SK-N-MC (cell line): ENCODE measurements around the gene CRIM1.
A peak's percentile ranks its signal among the peaks of the same experiment; 100 is the strongest.

ENCODE experiments used
- DNase-seq: peaks from one replicate; pipeline ENCODE4 v3.0.0-alpha.2; 2011; ENCODE audit warnings: low read depth, low spot score
- H3K27ac ChIP-seq: fragments of 200-600 bp; sonication (generic); 2 replicates; pipeline ENCODE4 v1.5.1; 2016; ENCODE audit warnings: mixed run types
- H3K36me3 ChIP-seq: fragments of 200-600 bp; sonication (generic); 2 replicates; pipeline ENCODE4 v1.6.1; 2017; ENCODE audit warnings: antibody characterized with exemption, low read length, mixed read lengths; ENCODE audit not compliant: insufficient read depth
- H3K4me3 ChIP-seq: fragments of 200-600 bp; sonication (generic); 2 replicates; pipeline ENCODE4 v1.5.1; 2016
- H3K9ac ChIP-seq: fragments of 200-600 bp; sonication (generic); 2 replicates; pipeline ENCODE4 v1.8.0; 2017; ENCODE audit warnings: mixed run types, mixed read lengths; ENCODE audit not compliant: insufficient read length
- H3K9me3 ChIP-seq: fragments of 200-600 bp; sonication (generic); 2 replicates; pipeline ENCODE4 v1.6.1; 2017; ENCODE audit warnings: low read depth, mild to moderate bottlenecking, antibody characterized with exemption, low read length, moderate library complexity, mixed read lengths
- EZH2 ChIP-seq: fragments of 200-600 bp; sonication (generic); IDR thresholded peaks from one replicate; pipeline ENCODE4 v1.6.1; 2017; ENCODE audit warnings: antibody characterized with exemption
- FOXP2 ChIP-seq: optimal IDR thresholded peaks from 2 replicates; pipeline ENCODE3; 2011; ENCODE audit warnings: mild to moderate bottlenecking, moderate library complexity; ENCODE audit not compliant: insufficient read depth; ENCODE audit errors: extremely low read length, control extremely low read depth
- POLR2AphosphoS5 ChIP-seq: IDR thresholded peaks from 2 replicates; pipeline ENCODE4 v1.6.1; 2012; ENCODE audit warnings: mild to moderate bottlenecking, low read depth, low read length, borderline replicate concordance

The CRIM1 gene

DNA sequence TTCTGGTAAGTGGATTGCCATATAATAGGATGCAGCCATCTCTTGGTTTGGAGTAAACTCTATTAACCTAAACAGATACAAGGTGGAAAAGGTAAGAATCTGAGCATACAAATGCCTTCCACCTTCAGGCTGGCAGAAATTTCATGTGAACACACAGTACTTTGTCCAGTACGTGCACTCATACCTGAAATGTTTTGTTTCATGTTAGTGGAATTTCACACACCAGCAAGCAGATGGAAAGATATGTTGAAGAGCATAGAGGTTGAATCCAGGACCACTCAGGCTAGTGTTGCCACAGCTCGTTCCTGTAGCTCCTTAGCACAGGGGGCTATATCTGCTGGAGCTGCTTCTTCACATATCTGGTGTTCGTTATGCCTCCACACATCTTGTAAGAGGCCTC is 34.0 kb downstream of the CRIM1 start:
- no peak overlapping the region for H3K9ac ChIP-seq
- H3K36me3 ChIP-seq = no peaks in the 10 kb centered on the region
- DNase-seq = no peak
- H3K27ac ChIP-seq = peak overlapping the region; percentile 87; the same call in 1 of the 2 replicates
- no peak overlapping the region; the same call in 1 of the 2 replicates for H3K4me3 ChIP-seq
- H3K9me3 ChIP-seq = no peaks in the 10 kb centered on the region
- TF ChIP-seq FOXP2 (no peak), POLR2AphosphoS5 (no peak), EZH2 (no peak)

DNA sequence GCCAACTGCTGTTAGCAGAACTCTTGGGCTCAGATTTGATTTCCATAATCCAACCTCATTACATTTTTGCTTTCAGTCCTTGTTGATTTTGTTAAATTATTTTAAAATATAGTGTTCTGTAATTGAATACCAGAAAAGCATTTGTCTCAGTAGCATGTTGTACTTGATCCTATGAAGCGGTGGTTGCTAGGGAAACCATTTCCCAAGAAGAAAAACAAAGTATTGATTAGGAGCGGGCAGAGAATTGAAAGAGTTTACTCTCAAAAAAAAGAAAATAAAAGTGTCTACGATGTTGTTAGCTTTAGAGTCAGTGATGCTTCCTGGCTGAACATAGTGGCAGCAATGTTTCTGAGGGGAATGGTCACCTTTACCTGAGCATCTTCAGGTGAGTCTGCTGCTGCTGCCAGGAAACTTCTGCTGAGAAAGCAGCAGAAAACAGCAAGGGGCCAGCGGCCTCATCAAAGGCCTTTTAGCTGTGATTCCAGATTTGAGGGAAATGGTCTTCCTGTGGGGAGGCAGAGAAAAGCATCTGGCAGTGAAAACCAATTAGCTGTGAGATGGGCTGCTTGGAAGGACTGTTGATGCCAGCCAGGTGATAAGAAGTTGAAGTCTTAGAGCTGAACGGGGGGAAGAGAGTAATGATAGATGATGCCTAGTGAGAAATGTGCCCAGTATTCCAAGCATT is 37.1 kb downstream of the CRIM1 start:
- Histone ChIP-seq H3K36me3 (no peaks in the 10 kb centered on the region), H3K27ac (no peak overlapping the region), H3K4me3 (no peak overlapping the region), H3K9me3 (no peaks in the 10 kb centered on the region), H3K9ac (no peak overlapping the region)
- no peak for DNase-seq
- TF ChIP-seq FOXP2 = no peak
- TF ChIP-seq EZH2 = no peak
- no peak for TF ChIP-seq POLR2AphosphoS5

DNA sequence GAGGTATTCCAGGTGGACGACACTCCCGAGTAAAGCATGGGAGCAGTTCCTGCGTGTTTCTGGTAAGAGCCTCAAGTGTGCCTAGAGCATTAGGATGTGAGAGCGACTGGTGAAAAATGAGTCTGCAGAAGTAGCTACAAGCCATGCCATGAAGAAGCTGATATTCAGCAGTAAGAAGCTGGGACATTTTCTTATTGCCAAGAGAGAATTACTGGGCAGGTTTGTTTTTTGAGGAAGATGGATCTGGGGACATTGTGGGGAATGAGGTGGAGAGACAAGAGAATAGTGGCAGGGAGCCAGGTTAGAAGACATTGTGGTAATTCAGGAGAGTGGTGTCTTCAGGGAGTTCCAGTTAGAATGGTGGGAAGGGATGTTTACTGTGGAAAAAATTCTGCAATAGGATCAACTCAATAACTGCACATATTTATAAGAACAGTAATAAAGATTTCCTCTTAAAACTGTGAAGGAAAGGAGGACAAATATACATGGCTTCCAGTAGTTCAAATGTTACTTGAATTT is 38.2 kb downstream of the CRIM1 start:
- Histone ChIP-seq H3K4me3 (peak overlapping the region; percentile 10; the same call in 1 of the 2 replicates), H3K27ac (peak overlapping the region; percentile 42), H3K9ac (no peak overlapping the region), H3K9me3 (no peaks in the 10 kb centered on the region), H3K36me3 (no peaks in the 10 kb centered on the region)
- no peak for DNase-seq
- TF ChIP-seq POLR2AphosphoS5 (no peak), EZH2 (no peak), FOXP2 (no peak)

DNA sequence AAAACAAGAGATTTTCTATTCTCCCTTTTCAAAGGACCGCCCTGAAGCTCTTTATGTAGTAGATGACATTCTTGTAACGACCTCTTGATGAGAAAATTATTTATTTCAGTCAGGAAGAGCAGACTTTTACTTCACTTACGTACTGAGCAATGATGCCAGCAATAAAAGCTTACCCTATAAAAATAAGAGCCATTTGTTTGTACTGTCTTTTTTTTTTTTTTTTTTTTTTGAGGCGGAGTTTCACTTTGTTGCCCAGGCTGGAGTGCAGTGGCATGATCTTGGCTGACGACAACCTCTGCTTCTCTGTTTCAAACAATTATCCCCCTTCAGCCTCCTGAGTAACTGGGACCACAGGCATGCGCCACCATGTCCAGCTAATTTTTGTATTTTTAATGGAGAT is 39.2 kb downstream of the CRIM1 start:
- 0 out of 2 replicates have a peak overlapping the region, but pooled peaks have one; percentile 8 for H3K4me3 ChIP-seq
- DNase-seq = no peak
- H3K9ac ChIP-seq = no peak overlapping the region
- H3K9me3 ChIP-seq = no peaks in the 10 kb centered on the region
- no peak for TF ChIP-seq POLR2AphosphoS5
- no peak for TF ChIP-seq EZH2
- TF ChIP-seq FOXP2 = no peak
- no peaks in the 10 kb centered on the region for H3K36me3 ChIP-seq
- H3K27ac ChIP-seq = peak overlapping the region; percentile 33; the same call in 1 of the 2 replicates

DNA sequence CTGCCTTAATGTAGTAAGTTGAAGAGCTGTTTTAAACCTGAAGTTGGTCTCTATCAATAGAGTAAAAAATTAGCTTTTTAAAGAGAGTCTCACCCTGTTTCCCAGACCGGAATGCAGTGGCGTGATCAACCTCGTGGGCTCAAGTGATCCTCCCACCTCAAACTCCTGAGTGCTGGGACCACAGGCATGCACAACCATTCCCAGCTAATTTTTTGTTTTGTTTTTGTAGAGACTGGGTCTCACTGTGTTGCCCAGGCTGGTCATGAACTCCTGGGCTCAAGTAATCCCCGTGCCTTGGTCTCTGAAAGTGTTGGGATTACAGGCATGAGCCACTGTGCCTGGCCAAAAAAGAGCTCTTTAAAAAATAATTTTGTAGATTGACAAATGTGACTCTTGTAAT is 40.3 kb downstream of the CRIM1 start:
- no peak overlapping the region for H3K9ac ChIP-seq
- H3K36me3 ChIP-seq = no peaks in the 10 kb centered on the region
- DNase-seq = no peak
- no peak for TF ChIP-seq FOXP2
- TF ChIP-seq EZH2 = no peak
- no peak for TF ChIP-seq POLR2AphosphoS5
- H3K9me3 ChIP-seq = no peaks in the 10 kb centered on the region
- H3K4me3 ChIP-seq = no peak overlapping the region
- no peak overlapping the region for H3K27ac ChIP-seq

DNA sequence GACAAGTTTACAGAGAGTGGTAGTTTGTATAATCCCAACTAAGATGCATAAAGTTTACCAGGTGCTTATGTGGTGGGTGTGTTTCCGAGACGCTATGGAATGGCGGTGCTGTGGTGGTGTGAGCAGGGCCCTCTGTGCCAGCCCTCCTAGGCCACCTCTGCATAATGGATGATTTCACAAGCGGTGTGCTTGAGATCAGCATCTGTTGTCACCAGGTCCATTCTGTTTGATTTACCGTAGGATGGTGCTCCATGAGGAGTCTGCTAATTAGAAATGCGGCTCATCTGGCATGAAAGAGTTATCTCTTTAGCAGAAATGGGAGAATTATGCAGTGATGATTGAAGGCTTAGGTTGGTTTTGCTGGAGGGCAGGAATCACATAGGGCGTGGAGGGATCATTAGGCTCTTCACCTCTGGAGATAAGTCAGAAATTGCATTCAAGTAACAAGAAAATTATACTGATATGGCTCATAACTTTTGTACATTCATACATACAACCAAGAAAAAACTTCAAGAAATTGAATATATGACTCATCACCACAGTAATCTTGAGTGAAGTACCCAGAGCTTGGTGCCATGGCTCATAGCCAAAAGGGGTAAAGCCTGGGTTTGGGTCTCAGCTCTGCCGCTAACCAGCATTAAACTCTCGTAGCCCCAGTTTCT is 41.4 kb downstream of the CRIM1 start:
- H3K9ac ChIP-seq = no peak overlapping the region
- no peak overlapping the region for H3K27ac ChIP-seq
- DNase-seq = no peak
- no peaks in the 10 kb centered on the region for H3K9me3 ChIP-seq
- H3K4me3 ChIP-seq = no peak overlapping the region
- H3K36me3 ChIP-seq = no peaks in the 10 kb centered on the region
- TF ChIP-seq POLR2AphosphoS5 (no peak), FOXP2 (no peak), EZH2 (no peak)

DNA sequence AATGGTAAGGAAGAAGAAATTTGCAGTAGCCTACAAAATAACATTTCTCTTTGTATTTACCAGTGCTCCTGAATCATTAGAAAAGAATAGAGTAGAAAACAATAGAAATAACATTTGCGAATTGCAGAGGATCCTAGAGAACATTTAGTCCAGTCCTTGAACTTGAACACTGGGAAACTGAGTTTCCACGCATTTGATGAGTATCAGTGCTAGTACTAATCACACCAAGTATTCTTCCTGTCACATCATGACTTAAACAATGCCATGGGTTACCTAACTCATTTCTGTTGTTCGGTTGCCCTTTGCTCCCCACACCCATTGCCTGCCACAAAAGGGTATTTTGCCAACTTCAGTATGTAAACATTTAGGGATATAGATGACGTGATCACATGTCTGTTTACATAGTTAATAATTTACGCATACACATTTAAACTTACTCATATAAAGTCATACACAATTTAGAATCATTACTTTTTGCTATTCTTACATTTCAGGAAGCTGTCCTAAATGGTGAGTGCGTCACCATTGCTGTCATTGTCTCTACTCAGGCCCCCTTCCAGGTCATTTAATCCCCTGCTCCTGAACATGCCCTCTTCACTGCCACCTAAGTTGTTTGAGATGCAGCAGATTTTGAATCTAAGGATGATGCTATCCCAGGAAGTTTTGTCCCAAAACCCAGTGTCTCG is 42.3 kb downstream of the CRIM1 start:
- H3K9me3 ChIP-seq = no peaks in the 10 kb centered on the region
- no peak overlapping the region for H3K4me3 ChIP-seq
- no peak for DNase-seq
- H3K27ac ChIP-seq = no peak overlapping the region
- no peak for TF ChIP-seq EZH2
- TF ChIP-seq POLR2AphosphoS5 = no peak
- no peak for TF ChIP-seq FOXP2
- H3K36me3 ChIP-seq = no peaks in the 10 kb centered on the region
- H3K9ac ChIP-seq = no peak overlapping the region

DNA sequence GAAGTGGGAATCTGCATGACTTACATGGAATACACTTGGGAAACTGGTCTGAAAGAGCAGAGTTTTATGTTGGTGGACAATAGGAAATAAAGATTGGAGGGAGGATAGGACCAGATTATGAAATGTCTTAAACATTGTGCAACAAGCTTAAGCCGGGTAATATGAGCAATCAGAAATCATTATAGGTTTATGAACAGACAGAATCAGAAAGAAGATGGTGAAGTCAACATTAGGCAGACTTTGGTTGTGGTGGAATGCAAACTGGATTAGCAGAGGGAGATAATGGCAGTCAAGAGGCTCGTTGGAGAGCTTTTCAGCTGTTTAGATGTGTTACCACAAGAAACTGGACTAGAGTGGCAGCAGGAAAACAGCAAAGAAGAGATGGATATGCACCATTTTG is 43.5 kb downstream of the CRIM1 start:
- Histone ChIP-seq H3K9ac (no peak overlapping the region), H3K27ac (no peak overlapping the region), H3K36me3 (no peaks in the 10 kb centered on the region), H3K9me3 (no peaks in the 10 kb centered on the region), H3K4me3 (no peak overlapping the region)
- DNase-seq = no peak
- no peak for TF ChIP-seq EZH2
- no peak for TF ChIP-seq POLR2AphosphoS5
- TF ChIP-seq FOXP2 = no peak
